ENCODE measurements around the gene NCAM2.

DNA sequence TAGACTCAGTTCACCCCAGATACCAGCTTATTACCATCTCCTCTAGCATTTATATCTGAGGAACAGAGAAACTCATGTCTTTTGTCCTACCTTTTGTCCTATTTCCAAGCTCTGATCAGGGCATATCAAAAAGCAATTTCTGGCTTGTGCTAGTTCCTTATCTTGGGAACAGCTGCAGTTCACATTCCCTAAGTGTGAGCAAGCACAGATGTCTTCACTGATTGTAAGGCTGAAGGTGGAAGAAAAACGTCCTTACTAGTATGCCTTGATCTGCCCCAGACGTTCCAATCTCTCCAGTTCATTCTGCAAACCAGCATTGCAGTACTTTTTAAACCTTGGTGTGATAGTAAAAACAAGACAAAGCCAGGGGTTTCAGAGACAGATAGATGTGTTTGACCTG lies 139.8 kb downstream of the NCAM2 start:
- TF ChIP-seq GATA2 (IDR thresholded peaks at IDR 0.05; ENCODE audit: low read depth, low read length): no peak
- no peak for TF ChIP-seq GATA3 (IDR thresholded peaks at IDR 0.05; ENCODE audit: low read depth, low read length)

All from SH-SY5Y (cell line).